Activated CD8-positive, alpha-beta T cell treated with anti-CD3 and anti-CD28 coated beads for 36 hours (primary cell): ENCODE measurements around the gene KREMEN1. TPM values are rescaled to one million over a fixed set of nuclear protein-coding genes. Genes with fewer than 3 reads are reported as not detected.
A peak's percentile ranks its signal among the peaks of the same experiment; 100 is the strongest.

Source experiments
- ATAC-seq: fragments of 200-7000 bp; cut with Tn5 transposase; one replicate; pipeline ENCODE4 v1.10.0; 2021; ENCODE audit warnings: mild to moderate bottlenecking, moderate library complexity
- CTCF ChIA-PET: fragments of 350-600 bp; sonication (Branson Sonifier 250); formaldehyde crosslinking; loops from one replicate; lab custom pipeline; 2021; ENCODE audit warnings: antibody characterized with exemption; lab: Charles Lee
- POLR2A ChIA-PET: fragments of 350-600 bp; sonication (Branson Sonifier 250); formaldehyde crosslinking; loops from one replicate; lab custom pipeline; 2021; ENCODE audit warnings: antibody characterized with exemption; lab: Charles Lee
- DNase-seq: peaks from one replicate; pipeline ENCODE4 v3.0.0-alpha.2; 2020
- H3K27ac Mint-ChIP-seq: one replicate; pipeline ENCODE4 v1.8.0; 2021; ENCODE audit warnings: mild to moderate bottlenecking, mixed read lengths
- H3K27me3 Mint-ChIP-seq: one replicate; pipeline ENCODE4 v1.8.0; 2021; ENCODE audit warnings: mixed read lengths
- H3K36me3 Mint-ChIP-seq: one replicate; pipeline ENCODE4 v1.8.0; 2021; ENCODE audit warnings: low read depth, mixed read lengths
- H3K4me1 Mint-ChIP-seq: one replicate; pipeline ENCODE4 v1.8.0; 2021; ENCODE audit warnings: low read depth, mixed read lengths
- H3K4me3 Mint-ChIP-seq: one replicate; pipeline ENCODE4 v1.8.0; 2021; ENCODE audit warnings: mild to moderate bottlenecking, moderate library complexity, mixed read lengths
- H3K9me3 Mint-ChIP-seq: one replicate; pipeline ENCODE4 v1.8.0; 2021; ENCODE audit warnings: mixed read lengths
- CTCF ChIP-seq: fragments of 200-600 bp; IDR thresholded peaks from one replicate; pipeline ENCODE4 v1.8.0; 2022; ENCODE audit warnings: antibody characterized with exemption, mild to moderate bottlenecking
- intact Hi-C: fragments of 100-400 bp; cut with micrococcal nuclease; formaldehyde crosslinking; loops from one replicate; pipeline ENCODE4 v1.10.0; 2022
- total RNA-seq, 2 experiments: library from RNA; stranded (reverse); gene quantifications; one replicate each; pipeline ENCODE4 v1.2.3, GENCODE V29; 2021

The KREMEN1 gene
- total RNA-seq, 2 experiments from 2014 or later = 0.11 to 0.43 TPM

DNA sequence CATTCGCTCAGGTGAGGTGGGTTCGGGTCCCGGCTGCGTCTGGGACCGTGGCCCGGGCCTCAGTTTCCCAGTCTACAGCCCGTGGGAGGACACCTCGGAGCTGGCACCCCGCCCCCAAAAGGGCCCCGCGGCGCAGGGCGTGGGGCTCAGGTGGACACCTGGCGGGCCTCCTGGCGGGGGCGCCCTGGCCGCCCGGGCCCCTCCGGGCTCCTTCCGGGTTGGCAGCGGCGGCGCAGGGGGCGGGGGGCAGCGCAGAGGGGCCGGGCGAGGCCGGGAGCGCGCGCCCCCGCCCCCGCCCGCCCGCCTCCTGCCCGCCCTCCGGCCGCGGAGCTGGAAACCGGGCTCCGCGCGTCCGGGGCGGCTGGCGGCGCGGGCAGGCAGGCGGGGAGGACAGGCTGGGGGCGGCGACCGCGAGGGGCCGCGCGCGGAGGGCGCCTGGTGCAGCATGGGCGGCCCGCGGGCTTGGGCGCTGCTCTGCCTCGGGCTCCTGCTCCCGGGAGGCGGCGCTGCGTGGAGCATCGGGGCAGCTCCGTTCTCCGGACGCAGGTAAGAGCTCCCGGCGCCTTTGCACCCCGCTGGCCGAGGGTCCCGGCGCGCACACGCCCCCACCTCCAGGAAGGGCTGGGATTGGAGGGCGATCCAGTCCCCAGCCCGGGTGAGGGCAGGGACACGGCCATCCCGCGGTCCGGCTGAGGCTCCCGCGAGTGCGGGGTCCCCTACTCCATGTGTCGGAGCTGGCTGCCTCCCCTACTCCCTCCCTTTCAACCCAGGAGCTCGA is 132.9 kb downstream of the KREMEN1 start, which contains the start of gene EMID1:
Gene EMID1, plus strand, starts transcription at position 303 of the 778 bp plus-strand sequence. Its CDS starts 143 bp downstream, at position 446.
- POLR2A ChIA-PET = interaction anchor here (0.9 kb wide), 1 partner anchor 24 kb away, joined by 3 read pairs; no protein-coding TSS in a partner anchor
- Mint-ChIP-seq H3K9me3 (no peaks in the 10 kb centered on the region), H3K4me1 (peaks cover 25% of the 10 kb centered on the region), H3K36me3 (no peaks in the 10 kb centered on the region), H3K4me3 (peak within 1 kb of the TSS; percentile 24), H3K27ac (no peak within 1 kb of the TSS), H3K27me3 (peaks cover 43% of the 10 kb centered on the region)
- no peak for TF ChIP-seq CTCF
- CTCF ChIA-PET = interaction anchor here (1.2 to 2.0 kb wide), 2 partner anchors 21 to 40 kb away, joined by 3 to 10 read pairs; no protein-coding TSS in a partner anchor
- intact Hi-C loops = no loop called here
- peak; percentile 41 for DNase-seq
- ATAC-seq = peak; percentile 28

DNA sequence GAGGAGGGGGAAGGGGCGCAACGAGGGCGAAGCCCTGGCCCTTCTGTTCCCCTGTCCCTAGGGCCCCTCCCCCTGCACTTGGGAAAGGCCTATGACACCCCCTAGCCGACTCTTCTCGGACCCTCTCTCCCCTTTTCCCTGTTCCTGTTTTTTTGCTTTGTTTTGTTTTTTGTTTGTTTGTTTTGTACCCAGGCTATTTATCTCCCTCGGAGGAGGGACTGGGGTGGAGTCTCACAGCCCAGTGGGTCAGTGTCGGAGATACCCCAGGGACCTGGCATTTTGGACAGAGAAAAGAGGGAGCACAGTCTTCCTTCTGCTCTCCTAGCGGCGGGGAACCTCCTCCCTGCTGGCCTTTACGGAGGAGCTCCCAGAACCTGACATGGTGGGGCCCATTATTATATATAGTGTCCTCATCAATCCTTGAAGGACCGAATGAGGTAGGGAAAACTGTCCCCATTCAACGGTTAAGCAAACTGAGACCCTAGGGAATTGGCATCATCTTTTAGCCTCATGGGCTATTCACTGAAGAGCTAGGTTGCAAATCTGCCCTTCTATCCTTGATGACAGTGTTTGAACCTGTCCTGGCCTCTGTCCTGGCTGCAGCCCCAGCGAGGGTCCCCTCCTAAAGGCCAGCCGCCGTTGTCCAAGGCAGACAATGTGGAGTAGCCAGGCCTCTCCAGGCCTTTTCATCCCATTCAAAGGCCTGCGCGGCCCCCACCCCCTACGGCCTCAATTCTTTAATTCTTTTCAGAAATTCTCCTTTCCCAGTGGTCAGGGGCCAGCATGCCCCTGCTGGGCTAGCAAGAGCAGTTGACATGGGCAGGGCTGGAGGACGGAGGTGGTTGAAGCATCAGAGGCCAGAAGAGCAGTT is 133.8 kb downstream of the KREMEN1 start:
- Mint-ChIP-seq H3K4me1 (peaks cover 25% of the 10 kb centered on the region), H3K9me3 (no peaks in the 10 kb centered on the region), H3K36me3 (no peaks in the 10 kb centered on the region), H3K27me3 (peaks cover 37% of the 10 kb centered on the region), H3K4me3 (peak overlapping the region; percentile 24), H3K27ac (no peak overlapping the region)
- no peak for TF ChIP-seq CTCF
- intact Hi-C loops = no loop called here
- POLR2A ChIA-PET = interaction anchor here (0.9 kb wide), 1 partner anchor 25 kb away, joined by 3 read pairs; no protein-coding TSS in a partner anchor
- ATAC-seq (no peak), DNase-seq (no peak)
- CTCF ChIA-PET = interaction anchor here (1.2 to 2.0 kb wide), 2 partner anchors 22 to 39 kb away, joined by 3 to 10 read pairs; no protein-coding TSS in a partner anchor

- POLR2A ChIA-PET = no interaction called here
- Mint-ChIP-seq H3K27ac (no peak overlapping the region), H3K4me3 (no peak overlapping the region), H3K36me3 (no peaks in the 10 kb centered on the region), H3K4me1 (peaks cover 20% of the 10 kb centered on the region), H3K9me3 (no peaks in the 10 kb centered on the region), H3K27me3 (peaks cover 34% of the 10 kb centered on the region)
- ATAC-seq (no peak), DNase-seq (no peak)
- intact Hi-C loops = no loop called here
- CTCF ChIA-PET = interaction anchor here (2.0 kb wide), 1 partner anchor 38 kb away, joined by 10 read pairs; no protein-coding TSS in a partner anchor
- no peak for TF ChIP-seq CTCF
Measured at GRCh38 chr22:29207243-29207550, 134.4 kb downstream of the KREMEN1 start.

- Mint-ChIP-seq H3K36me3 (no peaks in the 10 kb centered on the region), H3K4me1 (peaks cover 14% of the 10 kb centered on the region), H3K4me3 (no peak overlapping the region), H3K9me3 (no peaks in the 10 kb centered on the region), H3K27ac (no peak overlapping the region), H3K27me3 (peaks cover 34% of the 10 kb centered on the region)
- intact Hi-C loops = no loop called here
- no peak for DNase-seq
- no peak for TF ChIP-seq CTCF
- ChIA-PET POLR2A (no interaction called here), CTCF (interaction anchor here (1.2 to 2.0 kb wide), 2 partner anchors 38 kb away, joined by 4 to 10 read pairs; no protein-coding TSS in a partner anchor)
- ATAC-seq = no peak
Measured at GRCh38 chr22:29207562-29208501, 135.0 kb downstream of the KREMEN1 start.
